Upper lobe of left lung (tissue), 4 donors: ENCODE results near the gene NR2E3.

ENCODE experiments used
- CTCF ChIP-seq, 6 experiments: fragments of 450-650 bp in 4 of 6; fragments of 200-600 bp in 2 of 6; sonication (generic) in 2 of 6; IDR thresholded peaks; one replicate each; pipeline ENCODE4 v1.5.1; 2016 to 2019; ENCODE audit warnings: antibody characterized with exemption in 6 of 6
- POLR2A ChIP-seq, 4 donors: fragments of 450-650 bp; IDR thresholded peaks; one replicate each; pipeline ENCODE4 v1.5.1; 2016 to 2017; ENCODE audit warnings: antibody characterized with exemption in 4 of 4, mild to moderate bottlenecking in 2 of 4
- POLR2AphosphoS5 ChIP-seq, 2 donors: sonication (generic); formaldehyde crosslinking; IDR thresholded peaks; one replicate each; pipeline ENCODE4 v1.5.1; 2017; ENCODE audit warnings: antibody characterized with exemption in 2 of 2

DNA sequence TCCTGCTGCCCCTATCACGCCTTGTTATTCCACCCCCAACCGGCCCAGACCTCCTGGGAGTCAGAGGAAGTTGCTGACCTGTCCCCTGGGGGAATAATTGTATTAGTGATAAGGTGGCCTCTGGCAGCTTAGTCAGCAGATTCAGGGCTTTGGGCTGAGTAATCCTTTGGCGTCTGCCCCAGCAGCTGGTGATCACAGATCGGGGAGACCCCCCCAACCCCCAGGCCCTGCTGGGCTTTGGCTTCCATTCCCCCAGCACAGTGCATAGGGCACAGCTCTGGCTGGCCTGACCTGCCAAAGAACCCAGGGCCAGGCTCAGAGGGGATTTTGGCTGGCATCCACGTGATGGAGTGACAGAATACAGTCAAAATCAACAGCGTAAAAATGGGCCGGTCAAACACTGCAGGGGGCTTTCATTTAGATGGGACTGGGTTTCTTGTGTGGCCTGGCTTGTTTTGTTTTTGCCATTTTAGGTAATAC lies 3.9 kb upstream of the NR2E3 start:
- TF ChIP-seq POLR2A (IDR thresholded peaks at IDR 0.05) (no peak), CTCF (IDR thresholded peaks at IDR 0.05) (no peak), POLR2AphosphoS5 (IDR thresholded peaks at IDR 0.05) (no peak)
